Body of pancreas (tissue), 4 donors: ENCODE measurements around the gene TNIP2.
"Not testable (repeated sequence)": the region's sequence is repeated elsewhere in the genome, so short reads cannot be mapped to it uniquely, and the experiment has no call there.

Experiments
- CTCF ChIP-seq, 7 experiments: fragments of 450-650 bp in 4 of 7; fragments of 200-600 bp in 3 of 7; sonication (generic) in 3 of 7; IDR thresholded peaks; one replicate each; pipeline ENCODE4 v1.5.1; 2016 to 2019; ENCODE audit warnings: antibody characterized with exemption in 7 of 7
- POLR2A ChIP-seq, 3 donors: fragments of 450-650 bp; IDR thresholded peaks; one replicate each; pipeline ENCODE4 v1.6.1; 2016; ENCODE audit warnings: antibody characterized with exemption in 3 of 3, mild to moderate bottlenecking in 2 of 3

DNA sequence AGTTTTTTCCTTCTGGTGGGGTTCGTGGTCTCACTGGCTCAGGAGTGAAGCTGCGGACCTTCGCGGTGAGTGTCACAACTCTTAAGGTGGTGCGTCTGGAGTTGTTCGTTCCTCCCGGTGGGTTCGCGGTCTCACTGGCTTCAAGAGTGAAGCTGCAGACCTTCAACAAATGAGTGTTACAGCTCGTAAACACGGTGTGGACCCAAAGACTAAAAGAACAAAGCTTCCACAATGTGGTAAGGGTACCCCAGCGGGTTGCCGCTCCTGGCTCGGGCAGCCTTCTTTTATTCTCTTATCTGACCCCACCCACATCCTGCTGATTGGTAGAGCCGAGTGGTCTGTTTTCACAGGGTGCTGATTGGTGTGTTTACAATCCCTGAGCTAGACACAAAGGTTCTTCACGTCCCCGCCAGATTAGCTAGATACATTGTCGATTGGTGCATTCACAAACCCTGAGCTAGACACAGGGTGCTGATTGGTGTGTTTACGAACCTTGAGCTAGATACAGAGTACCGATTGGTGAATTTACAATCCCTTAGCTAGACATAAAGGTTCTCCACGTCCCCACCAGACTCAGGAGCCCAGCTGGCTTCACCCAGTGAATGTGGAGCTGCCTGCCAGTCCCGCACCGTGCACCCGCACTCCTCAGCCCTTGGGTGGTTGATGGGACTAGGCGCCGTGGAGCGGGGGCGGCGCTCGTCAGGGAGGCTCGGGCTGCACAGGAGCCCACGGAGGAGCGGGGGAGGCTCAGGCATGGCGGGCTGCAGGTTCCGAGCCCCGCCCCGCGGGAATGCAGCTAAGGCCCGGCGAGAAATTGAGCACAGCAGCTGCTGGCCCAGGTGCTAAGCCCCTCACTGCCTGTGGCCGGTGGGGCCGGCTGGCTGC lies 6.6 kb upstream of the TNIP2 start:
- not testable (repeated sequence) for TF ChIP-seq CTCF, POLR2A (IDR thresholded peaks at IDR 0.05)
